Astrocyte of the cerebellum (primary cell): Measurements from ENCODE around the gene WFIKKN1.

Experiments
- DNase-seq: peaks from one replicate; pipeline ENCODE4 v3.0.0-alpha.2; 2011; ENCODE audit warnings: low read depth
- H3K4me3 ChIP-seq: 2 replicates; pipeline ENCODE4 v1.5.1; 2011; ENCODE audit warnings: mild to moderate bottlenecking, low read depth, low read length, moderate library complexity
- CTCF ChIP-seq: IDR thresholded peaks from 2 replicates; pipeline ENCODE4 v1.5.1; 2012; ENCODE audit warnings: low read length, low read depth, moderate library complexity, mild to moderate bottlenecking; ENCODE audit errors: missing control alignments
- in situ Hi-C: cut with HindIII; loops from 2 replicates; pipeline ENCODE4 v1.10.0; 2017; ENCODE audit warnings: low sequenced_read_pairs

The WFIKKN1 gene

GRCh38 chr16:674968-675883 is 44.4 kb downstream of the WFIKKN1 start, which contains the start of gene RHBDL1:
Gene RHBDL1 (plus strand): TSS chr16:675671. CDS start chr16:675791, 120 bp downstream.
- TF ChIP-seq CTCF, result no peak
- no peak for DNase-seq
- H3K4me3 ChIP-seq, result peak within 1 kb of the TSS; percentile 31
- in situ Hi-C loops, result no loop called here

- no peak for TF ChIP-seq CTCF
- DNase-seq, result no peak
- in situ Hi-C loops, result no loop called here
- H3K4me3 ChIP-seq, result peak overlapping the region; percentile 31
Observed at GRCh38 chr16:675884-676564, 45.2 kb downstream of the WFIKKN1 start.

GRCh38 chr16:676565-676902 is 45.7 kb downstream of the WFIKKN1 start:
- H3K4me3 ChIP-seq, result no peak overlapping the region
- TF ChIP-seq CTCF, result no peak
- no peak for DNase-seq
- in situ Hi-C loops, result no loop called here

GRCh38 chr16:676913-677312 is 46.1 kb downstream of the WFIKKN1 start:
- DNase-seq, result no peak
- in situ Hi-C loops, result no loop called here
- no peak overlapping the region for H3K4me3 ChIP-seq
- TF ChIP-seq CTCF, result no peak

- in situ Hi-C loops, result no loop called here
- no peak for TF ChIP-seq CTCF
- no peak overlapping the region for H3K4me3 ChIP-seq
- no peak for DNase-seq
Observed at GRCh38 chr16:677316-678190, 46.8 kb downstream of the WFIKKN1 start.

GRCh38 chr16:678209-678857 is 47.5 kb downstream of the WFIKKN1 start:
- no peak overlapping the region for H3K4me3 ChIP-seq
- no peak for TF ChIP-seq CTCF
- in situ Hi-C loops, result no loop called here
- no peak for DNase-seq
